Measurements from ENCODE around the gene SLC46A3.

GRCh38 chr13:28746287-28746612 is 27.5 kb upstream of the SLC46A3 start:
- TF ChIP-seq POLR2A (IDR thresholded peaks at IDR 0.05; ENCODE audit: low read depth) (no peak), POLR2AphosphoS5 (IDR thresholded peaks at IDR 0.05) (no peak), EP300 (IDR thresholded peaks at IDR 0.05) (no peak)
- TF ChIP-seq, protein P1, sequence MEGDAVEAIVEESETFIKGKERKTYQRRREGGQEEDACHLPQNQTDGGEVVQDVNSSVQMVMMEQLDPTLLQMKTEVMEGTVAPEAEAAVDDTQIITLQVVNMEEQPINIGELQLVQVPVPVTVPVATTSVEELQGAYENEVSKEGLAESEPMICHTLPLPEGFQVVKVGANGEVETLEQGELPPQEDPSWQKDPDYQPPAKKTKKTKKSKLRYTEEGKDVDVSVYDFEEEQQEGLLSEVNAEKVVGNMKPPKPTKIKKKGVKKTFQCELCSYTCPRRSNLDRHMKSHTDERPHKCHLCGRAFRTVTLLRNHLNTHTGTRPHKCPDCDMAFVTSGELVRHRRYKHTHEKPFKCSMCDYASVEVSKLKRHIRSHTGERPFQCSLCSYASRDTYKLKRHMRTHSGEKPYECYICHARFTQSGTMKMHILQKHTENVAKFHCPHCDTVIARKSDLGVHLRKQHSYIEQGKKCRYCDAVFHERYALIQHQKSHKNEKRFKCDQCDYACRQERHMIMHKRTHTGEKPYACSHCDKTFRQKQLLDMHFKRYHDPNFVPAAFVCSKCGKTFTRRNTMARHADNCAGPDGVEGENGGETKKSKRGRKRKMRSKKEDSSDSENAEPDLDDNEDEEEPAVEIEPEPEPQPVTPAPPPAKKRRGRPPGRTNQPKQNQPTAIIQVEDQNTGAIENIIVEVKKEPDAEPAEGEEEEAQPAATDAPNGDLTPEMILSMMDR (IDR thresholded peaks at IDR 0.05), result no peak

Measured in esophagus muscularis mucosa (tissue), 4 donors.